Renal cortex interstitium (tissue), 11 donors: ENCODE measurements around the gene CLSTN2. TPM values are rescaled to one million over a fixed set of nuclear protein-coding genes. Genes with fewer than 3 reads are reported as not detected.

Experiments
- DNase-seq, 11 donors: peaks; one replicate each; pipeline ENCODE4 v3.0.0-alpha.2; 2013; ENCODE audit warnings: low read depth in 9 of 11, low spot score in 4 of 11; ENCODE audit errors: extremely low read depth in 1 of 11
- polyA plus RNA-seq, 3 donors: library from polyadenylated mRNA; unstranded; fragments of 120-200 nt; gene quantifications; one replicate each; pipeline ENCODE4 v1.2.1, GENCODE V29; 2013; ENCODE audit not compliant: insufficient read length in 3 of 3

CLSTN2 gene
- polyA plus RNA-seq, 3 donors = 1.3 to 2.6 (median 1.9) TPM

DNA sequence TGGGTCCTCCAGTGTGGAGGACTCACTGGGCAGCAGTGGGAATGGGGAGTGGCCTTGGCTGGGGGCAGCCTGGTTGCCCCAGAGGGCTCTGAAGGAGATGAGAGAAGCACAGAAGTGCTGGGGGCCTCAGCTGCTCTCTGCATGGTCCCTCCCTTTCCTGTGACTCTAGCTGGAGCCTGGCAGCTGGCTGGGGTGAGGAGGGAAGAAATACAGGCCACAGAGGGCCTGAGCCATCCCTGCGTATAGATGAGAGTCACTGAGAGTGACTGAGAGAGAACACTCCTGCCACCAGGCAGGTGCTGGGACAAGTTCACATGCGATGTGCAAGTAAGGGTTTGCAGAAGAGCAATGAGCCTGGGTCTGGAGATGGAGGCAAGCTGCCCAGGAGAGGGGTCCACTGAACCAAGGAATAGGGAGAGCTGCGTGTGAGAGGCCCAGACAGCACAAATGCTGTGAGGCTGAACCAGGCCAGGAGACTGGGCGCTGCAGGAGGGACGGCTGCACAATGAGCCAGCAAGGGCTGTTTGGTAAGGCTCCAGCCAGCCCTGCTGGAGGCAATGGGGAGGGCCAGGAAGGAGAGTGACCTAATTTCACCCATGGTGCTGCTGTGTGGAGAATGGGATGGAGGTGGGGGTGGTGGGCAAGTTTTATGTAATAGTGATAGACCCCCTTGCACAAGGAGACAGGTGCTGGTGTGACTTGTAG lies 87.2 kb downstream of the CLSTN2 start:
- DNase-seq = no peak

DNA sequence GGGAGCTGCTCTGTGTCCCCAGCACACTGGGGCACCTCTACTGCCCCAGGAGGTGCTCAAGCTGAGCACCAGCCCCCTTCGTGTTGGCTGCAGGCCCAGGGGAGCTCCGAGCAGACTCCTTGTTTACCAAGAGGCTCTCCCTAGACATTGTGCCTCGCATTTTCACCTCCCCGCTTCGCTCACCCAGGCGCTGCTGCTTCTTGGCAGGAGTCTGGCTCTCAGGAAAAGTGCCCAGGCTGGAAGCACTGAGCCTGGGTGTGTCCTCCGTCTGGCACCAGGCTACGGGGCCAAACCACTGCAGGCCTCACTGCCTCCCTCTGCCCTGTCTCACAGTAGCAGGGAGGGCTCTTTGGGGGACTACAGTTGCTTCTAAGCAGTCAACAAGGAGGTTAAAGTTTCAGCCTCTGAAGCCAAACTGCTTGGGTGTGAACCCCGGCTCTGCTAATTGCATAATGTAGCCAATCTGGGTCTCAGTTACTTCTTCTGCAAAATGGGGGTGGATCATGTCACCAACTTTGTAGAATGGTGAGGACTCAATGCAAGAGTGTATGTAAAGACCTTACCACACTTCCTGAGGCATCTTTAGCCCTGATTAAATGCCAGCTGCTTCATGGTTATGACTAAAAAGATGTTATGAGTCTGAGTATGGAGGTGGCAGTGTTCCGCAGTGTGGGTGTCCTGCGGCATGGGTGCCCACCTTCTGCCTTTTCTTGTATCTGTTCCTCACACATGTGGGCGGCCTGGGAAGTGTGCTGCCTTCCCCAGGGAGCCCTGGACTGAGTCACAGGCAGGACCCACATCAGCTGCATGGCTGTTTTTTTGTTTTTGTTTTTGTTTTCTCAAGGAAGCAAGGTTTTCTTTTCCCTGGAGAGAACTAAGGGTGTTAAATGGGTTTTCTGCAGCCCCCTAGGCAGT lies 88.9 kb downstream of the CLSTN2 start:
- DNase-seq = no peak

DNA sequence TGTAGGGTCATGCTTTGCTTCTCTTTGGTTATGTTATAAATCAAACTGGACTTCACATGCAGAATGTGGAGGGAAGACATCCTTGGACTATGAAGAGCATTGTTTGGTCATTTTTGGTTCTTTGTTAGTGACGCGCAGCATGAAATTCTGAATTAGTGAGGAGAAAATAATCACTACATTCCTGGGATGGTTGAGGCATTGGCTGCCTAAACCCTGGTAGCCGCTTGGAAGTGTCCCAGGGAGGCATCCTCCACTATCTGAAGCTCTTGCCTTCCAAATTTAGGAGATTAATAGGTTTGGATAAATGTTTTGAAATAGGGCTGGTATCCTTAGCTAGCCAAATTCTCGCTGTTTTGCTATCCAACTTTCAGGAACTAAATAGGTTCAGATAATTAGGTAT lies 96.2 kb downstream of the CLSTN2 start:
- DNase-seq = no peak

DNA sequence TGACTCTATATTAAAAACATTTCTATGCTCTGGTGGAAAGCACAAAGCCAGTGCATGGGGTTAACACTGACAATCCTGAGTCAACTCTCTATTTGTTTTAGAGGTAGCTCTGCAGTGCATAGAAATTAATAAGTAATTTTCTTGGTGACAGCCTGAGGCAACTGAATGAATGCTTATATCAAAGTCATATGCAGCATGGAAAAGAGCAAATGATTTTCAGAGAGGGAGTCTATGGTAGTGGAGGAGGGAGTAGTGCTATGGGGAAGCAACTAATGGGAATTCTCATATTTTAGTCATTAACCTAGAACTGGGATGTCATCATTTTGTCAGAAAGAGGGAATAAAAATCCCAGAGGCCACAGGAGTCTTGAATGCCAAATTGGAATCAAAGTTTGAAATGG lies 99.1 kb downstream of the CLSTN2 start:
- no peak for DNase-seq

DNA sequence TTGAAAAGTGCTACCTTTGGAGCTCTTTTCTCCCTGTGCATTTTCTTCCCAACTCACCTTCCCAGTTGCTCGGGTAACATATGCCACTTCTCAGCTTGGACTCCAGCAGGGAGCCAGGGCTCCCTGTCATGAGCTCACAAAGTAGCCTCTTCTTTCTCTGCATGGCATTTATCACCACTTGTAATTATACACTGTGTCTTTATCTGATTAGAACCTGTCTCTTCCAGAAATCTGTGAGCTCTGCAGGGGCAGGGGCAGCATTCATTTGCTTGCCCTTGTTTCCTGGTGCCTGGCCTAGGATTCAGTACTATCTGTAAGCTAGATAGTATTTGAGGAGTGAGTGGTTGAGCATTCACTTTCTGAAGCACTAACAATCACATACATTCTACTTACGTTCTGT lies 100.9 kb downstream of the CLSTN2 start:
- no peak for DNase-seq

DNA sequence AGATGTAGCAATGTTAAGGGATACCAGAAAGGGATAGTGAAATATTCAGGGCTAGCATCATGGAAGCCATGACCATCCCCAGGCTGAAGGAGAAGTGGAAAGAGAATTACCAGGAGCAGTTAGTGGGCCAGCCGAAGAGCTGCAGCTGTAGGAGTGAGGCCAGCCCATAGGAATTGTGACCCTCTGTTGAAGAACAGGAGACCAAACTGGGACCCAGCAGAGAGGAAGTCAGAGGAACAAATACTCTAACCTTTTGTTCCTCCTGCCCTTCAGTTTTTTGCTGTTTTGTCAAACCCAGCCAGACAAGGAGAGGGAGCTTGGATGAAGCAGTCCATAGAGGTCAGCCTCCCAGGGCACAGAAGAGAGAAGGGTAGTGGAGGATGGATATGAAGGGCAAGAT lies 115.4 kb downstream of the CLSTN2 start:
- DNase-seq = no peak

DNA sequence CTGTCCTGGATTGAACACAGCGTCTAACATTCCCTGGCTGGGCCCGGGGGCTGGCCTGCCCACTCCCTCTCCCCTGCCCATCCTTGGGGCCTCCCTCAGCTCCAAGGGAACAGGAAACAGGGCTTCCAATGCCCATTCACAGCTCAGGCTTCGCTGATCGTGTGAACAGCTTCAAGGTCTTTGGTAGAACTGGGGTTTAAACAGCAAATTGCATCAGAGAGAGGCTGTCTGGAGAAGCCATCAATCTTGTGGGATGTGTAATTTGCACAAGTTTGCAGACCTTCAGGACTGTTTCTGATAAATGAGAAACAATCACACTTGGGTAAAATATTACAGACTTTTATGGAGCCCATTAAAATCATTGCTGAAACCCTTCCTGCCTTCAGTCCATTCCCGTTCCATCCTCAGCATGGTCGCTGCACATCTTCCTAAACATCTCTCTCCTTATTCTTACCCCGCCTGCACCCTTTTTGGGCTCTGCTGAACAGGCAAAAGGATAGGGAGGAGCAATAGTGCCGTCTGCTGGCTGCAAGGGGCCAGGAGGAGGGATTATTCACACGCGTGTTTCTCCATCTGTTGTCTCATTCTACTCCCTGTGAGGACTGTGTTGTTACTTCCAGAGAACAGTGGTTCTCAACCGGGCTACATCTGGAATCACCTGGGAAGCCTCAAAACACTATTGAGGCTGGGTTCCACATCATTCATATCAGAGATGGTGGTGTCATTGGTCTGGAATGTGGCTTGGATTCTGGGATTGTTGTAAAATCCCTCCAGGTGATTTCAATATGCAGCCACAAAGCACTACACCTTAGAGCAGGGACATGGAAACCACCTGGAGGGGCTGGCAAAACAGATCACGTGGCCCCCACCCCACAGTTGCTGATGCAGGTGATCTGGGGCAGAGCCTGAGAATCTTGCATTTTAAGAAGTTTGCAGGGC lies 116.3 kb downstream of the CLSTN2 start:
- DNase-seq = no peak

DNA sequence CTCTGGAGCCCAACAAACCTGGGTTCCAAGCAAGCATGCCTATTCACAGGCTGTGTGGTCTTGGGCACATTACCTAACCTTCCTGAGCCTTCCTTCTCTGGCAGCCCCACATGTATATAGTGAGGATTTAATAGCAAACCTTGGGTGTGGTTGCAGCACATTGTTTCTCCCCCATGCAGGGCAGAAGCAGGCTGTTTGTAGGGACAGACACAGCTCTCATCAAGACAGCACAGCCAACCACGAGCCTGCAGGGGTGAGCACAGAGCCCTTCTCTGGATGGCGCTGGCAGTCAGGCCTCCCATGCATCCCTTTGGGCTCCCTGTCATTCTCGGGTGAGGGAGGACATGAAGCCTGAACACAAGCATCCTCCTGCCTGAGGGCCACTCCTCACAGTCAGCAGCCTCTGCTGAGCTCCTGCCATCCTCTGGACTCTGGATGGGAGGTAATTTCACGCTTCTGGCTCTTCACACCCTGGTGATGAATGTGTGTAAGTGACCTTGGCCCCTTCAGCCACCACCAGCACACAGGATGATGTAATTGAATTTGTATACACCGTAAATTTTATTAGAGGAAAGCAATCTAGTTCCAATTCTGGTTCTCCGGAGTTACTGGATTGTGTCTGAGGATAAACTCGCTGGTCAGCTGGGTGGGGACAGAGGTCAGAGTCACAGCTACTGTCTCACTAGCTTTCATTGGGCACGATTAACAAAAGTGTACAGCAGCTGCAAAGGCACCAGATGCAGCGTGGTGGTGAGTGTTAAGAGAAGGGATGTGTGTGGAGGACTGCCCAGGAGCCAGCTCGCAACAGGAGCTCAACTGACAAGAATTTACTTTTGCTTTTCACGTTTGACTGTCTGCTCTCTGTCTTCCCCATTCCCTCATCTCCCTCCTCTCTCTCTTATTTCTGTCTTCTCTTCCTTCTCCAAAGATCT lies 118.1 kb downstream of the CLSTN2 start:
- peak; percentile 19 to 74 (median 51) for DNase-seq

DNA sequence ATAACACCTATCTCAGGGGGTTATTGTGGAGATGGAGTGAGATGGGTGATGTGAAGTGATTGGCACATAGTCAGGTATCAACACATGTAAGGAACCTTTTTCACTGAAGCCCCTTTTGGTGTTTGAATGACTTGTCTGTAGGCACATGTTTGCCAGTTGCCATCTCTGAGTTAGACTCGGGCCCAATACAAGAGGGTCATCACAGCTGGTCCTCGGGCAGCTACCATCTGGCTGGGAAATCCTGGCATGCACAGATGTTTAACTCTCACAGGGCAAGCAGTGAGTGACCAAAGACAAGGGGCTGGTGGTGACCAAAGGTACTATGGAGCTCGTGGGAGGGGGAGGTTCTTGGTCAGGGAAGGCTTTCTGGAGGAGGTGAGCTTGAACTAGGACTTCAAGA lies 118.8 kb downstream of the CLSTN2 start:
- DNase-seq = no peak

DNA sequence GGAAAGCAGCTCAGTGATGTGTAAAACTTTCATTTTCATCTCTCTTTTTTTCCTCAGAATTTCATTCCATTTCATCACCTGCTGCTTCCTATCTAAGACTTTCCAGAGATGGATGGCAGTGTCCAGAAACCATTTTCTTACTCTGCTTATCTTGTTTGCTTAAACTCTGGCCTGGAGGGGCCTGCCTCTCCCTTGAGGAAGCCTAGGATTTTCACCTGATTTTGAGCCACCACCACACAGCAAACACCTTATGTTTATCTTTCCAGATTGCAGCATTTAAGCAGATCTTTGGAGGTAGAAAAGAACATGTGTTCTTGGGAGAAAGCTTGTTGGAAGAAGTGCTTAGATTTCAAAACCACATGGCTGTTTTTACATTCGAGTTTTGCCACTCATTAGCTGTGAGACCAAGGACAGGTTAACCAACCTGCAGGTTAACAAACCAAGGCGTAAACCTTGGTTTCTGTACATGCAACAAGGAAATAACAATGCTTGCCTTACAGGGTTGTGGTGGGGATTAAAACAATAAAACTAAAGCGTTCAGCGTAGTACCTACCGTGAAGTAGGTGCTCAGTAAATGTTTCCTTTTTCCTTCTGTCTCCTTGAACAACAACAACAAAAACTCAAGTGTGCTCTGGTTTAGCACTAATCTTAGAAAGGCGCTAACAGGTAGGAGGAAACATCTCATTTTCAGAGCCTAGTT lies 120.3 kb downstream of the CLSTN2 start:
- no peak for DNase-seq

DNA sequence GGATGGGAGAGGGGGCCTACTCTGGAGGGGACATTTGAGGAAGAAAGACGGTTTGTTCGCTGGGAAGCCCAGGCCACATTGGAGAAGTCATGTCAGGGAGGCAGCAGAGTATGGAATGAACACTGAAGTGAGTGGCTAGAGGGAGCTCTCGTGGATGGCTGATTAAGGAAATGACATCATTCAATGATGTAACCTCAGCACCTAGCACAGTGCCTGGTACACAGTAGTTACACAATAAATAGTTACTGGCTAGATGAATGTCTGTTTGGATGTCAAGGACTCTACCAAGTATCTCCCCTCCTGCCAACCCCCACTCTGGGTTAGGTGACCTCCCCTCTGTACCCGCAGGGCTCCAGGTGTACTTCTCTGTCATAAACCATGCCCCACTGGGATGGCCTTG lies 121.1 kb downstream of the CLSTN2 start:
- no peak for DNase-seq

DNA sequence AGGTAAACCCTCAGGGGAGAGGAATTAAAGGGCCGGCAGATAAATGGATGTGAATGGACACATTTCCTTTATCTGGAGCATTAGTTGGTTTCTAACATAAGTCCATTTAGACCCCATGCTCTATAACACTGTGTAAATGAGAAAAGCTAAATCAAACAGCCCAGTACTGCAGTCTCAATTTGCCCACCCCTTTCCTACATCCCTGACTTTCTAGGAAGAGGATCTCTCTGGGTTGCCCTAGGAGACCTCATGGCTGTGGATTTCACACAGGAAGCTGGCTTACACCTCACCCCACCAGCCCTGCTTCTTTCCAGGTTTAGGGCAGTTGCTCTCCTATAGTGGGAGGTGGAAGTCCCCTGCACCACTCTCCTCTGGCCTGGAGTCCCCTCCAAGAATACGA lies 126.2 kb downstream of the CLSTN2 start:
- no peak for DNase-seq

DNA sequence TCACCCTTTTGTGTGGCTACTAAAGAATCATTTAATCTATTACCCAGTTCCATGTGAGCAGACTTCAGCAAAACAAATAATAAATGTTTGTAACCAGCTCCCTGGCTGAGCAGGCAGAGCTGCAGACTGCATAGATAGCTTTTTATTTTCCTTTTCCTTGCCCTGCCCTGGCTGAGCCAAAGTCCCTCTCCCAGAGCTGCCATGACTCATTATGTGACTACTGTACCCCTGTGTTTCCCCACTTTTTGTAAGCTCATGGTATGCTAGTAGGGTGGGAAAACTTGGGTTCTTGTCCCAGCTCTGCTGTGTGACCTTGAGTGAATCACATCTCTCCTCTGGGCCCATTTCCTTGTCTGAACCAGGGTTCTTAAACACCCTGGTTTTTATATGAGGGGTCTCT lies 127.5 kb downstream of the CLSTN2 start:
- no peak for DNase-seq

DNA sequence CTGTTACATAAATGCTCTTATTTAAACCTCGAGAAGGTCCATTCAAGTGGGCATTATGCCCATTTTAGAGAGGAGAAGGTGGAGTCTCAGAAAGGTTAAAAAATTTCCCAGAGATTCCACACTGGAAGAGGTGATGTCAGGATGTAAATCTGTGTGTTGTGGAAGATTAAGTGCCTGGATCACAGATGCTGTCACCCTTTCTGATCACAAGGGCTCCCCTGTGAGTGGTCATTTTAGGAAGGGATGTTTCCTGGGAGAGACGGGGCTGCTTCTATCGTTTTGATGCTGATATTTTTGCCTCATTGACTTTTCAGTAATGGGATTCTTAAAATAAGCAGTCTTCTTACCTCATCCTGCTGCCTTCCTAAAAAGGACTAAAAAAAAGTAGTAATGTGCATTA lies 132.5 kb downstream of the CLSTN2 start:
- no peak for DNase-seq

DNA sequence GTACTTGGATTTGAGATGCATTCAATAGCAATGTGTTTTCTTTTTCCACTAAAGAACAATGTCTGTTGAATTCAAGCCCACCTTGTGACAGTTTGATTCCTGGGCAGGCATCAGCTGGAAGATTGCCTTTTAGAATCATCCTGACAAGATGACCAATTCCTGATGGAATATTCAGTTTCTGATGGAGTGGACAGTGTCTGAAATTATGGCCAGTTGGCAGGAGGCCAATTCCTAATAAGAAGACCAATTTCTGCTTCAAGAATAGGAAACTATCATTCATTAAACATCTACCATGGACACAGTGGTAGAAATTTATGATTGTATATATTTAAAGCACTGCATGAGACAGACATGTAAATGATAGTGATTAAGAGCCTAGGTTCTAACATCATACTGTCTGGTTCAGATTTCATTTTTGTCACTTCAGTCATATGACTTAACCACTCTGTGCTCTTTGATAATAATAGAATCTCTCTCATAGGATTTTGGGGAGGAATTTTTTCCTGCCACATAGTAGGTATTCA lies 133.6 kb downstream of the CLSTN2 start:
- DNase-seq = no peak

DNA sequence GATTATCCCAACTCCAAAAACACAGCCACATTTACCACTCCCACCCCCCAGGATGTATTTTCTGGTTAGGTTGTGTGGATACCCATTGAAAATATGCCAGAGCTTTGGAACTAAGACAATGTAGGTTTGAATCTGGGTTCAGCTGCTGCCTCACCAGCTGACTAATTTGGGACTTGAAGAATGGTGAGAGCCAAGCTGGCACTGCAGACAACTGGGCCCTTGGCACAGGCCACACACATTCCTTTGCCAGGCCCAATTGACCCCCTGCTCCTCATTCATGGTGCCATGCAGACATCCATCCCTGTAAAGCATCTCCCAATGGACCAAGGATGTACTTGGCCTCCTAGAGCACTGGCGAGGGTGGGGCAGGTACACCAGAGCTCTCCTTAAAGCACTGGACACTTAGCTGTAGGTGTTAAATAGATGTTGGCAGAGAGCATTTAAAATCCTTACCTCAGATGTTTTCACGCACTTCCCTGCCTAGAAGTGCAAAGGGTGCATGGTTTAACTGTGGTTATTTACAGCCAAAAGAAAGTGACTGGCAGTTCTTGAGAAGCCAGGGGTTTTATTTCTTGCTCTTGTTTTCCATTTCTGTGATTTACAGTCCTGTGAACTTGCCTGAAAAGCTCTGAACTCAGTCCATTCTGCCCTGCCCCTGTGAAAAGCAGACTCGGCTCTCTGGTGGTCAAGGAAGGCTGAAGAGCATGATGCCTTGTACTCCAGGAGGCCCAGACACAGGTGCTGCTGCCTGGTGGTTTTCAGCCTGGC lies 138.5 kb downstream of the CLSTN2 start:
- peak in 1 of 11 donors; percentile 34 for DNase-seq

DNA sequence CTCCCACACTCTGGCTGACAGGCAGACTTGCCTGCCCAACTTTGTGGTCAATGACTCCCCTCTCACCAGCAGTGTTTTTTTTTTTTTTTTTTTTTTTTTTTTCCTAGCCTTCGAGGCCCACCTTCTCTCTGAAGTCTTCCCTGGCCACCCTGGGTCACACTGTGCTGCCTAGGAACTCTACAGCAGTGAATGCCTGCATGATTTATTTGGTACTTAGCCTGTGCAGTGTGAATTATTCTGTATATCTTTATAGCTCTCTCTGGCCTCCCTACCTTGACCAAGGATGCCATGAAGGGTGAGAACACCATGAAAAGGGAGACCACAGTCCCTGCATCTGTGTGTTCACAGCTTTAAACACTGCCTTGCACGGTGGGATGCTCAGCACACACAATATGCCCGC lies 141.6 kb downstream of the CLSTN2 start:
- no peak for DNase-seq
